GM12864 (cell line): ENCODE data around the gene SSTR3.

Experiments
- DNase-seq: peaks from one replicate; pipeline ENCODE4 v3.0.0-alpha.2; 2011; ENCODE audit warnings: low read depth
- H3K4me3 ChIP-seq: 2 replicates; pipeline ENCODE4 v1.5.1; 2011; ENCODE audit warnings: mild to moderate bottlenecking, low read depth, low read length, control low read depth
- TF ChIP-seq, protein P1 (sequence below): IDR thresholded peaks from 2 replicates; pipeline ENCODE4 v1.5.1; 2011; ENCODE audit warnings: low read depth, mild to moderate bottlenecking, moderate library complexity, low read length, control low read depth, inconsistent platforms; ENCODE audit errors: missing control alignments

The SSTR3 gene

DNA sequence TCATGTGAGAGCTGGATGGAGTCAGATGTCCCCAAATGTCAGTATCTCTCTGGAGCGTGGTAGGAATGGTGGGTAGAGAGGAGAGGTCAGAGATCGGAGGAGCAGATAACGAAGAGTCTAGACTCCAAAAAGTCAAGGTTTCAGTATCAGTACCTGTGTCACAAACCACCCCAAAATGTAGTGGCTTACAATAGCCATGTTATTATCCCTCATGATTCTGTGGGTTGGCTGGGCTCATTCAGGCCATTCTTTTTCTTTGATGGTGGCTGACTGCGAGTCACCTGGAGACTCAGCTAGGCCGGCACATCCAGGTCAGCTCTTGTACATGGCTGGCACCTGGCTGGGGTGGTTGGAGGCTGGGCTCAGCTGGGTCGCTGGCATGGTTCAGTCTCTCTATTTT, 7.3 kb upstream of the SSTR3 start:
- peak overlapping the region; percentile 51 for H3K4me3 ChIP-seq
- DNase-seq, result no peak

DNA sequence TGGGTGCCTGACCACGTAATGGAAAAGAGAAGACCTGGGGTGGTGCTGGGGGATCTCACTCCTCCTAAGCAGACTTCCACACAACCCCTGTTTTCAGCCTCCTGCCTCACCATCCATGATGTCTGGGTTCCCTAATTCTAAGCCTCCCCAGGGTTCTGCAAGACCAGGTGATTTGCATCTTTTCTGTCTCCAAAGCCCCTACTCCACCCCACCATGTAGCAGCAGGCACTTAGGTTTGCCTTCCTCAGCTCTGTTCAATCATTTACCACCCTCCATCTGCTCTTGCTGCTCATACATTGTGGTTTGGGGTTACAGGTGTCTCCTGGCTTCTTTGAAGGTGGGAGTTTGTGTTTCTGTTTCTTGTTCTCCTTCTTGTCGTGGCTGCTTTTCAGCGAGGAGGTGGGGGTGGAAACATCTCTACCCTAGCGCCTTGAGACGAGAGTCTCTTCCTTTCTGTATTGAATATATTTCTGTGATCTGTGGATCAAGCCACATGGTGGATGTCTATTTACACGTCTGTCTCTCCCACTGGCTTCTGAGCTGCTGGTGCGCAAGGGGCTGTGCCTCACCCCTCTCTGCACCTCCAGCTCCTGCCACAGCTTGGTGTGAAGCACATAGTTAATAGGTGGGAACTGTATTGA, 6.6 kb upstream of the SSTR3 start:
- peak; percentile 97 for DNase-seq
- TF ChIP-seq, protein P1, sequence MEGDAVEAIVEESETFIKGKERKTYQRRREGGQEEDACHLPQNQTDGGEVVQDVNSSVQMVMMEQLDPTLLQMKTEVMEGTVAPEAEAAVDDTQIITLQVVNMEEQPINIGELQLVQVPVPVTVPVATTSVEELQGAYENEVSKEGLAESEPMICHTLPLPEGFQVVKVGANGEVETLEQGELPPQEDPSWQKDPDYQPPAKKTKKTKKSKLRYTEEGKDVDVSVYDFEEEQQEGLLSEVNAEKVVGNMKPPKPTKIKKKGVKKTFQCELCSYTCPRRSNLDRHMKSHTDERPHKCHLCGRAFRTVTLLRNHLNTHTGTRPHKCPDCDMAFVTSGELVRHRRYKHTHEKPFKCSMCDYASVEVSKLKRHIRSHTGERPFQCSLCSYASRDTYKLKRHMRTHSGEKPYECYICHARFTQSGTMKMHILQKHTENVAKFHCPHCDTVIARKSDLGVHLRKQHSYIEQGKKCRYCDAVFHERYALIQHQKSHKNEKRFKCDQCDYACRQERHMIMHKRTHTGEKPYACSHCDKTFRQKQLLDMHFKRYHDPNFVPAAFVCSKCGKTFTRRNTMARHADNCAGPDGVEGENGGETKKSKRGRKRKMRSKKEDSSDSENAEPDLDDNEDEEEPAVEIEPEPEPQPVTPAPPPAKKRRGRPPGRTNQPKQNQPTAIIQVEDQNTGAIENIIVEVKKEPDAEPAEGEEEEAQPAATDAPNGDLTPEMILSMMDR, result no peak
- H3K4me3 ChIP-seq, result peak overlapping the region; percentile 51

More for the DNA sequence above, 7.3 kb upstream of the SSTR3 start:
- TF ChIP-seq, protein P1, result no peak

DNA sequence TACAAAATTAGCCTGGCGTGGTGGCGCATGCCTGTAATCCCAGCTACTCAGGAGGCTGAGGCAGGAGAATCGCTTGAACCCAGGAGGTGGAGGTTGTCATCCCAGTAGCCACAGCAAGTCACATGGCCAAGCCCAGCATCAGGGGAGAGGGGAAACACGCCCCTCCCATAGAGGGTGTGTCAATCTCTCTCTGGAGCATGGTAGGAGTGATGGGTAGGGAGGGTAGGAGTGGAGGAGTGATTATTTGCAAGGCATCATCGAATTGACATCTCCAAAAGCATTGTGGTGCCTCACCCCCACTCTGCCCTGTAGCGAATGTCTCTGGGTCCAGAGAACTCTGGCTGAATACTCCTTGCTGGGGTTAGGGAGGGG, 6.1 kb upstream of the SSTR3 start:
- H3K4me3 ChIP-seq, result peak overlapping the region; percentile 37
- TF ChIP-seq, protein P1, result no peak
- no peak for DNase-seq

DNA sequence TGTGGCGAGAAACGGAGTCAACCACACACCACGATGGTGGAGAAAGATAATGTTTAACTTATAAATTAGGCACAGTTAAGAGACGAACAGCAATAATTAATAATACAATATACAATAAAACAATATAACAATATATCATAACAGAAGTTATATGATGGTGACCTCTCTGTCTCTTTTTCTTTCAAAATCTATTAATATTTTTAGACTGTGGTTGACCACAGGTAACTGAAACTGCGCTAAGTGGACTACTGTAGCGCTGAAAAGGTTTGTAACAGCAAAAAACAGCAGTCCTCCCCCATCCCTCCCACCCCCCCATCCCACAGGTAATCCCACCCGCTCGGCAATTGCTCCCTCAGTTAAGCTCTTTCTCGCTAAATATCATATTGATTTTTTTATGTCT, 3.6 kb upstream of the SSTR3 start:
- H3K4me3 ChIP-seq, result no peak overlapping the region
- TF ChIP-seq, protein P1, result no peak

DNA sequence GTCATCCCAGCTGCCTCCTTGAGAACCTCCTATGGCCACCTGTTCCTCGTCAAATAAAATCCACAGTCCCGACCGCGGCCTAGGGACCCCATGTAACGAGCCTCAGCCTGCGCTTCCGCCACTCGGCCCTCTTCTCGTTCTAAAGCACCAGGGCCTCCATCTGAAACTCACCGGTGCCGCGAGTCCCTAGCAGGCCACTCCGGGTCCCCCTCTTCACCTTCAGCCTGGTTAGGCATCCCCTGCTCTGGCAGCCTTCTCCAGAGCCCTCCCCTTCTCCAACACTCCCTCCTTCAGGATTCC, 2.4 kb upstream of the SSTR3 start:
- DNase-seq, result no peak
- TF ChIP-seq, protein P1, result no peak
- H3K4me3 ChIP-seq, result no peak overlapping the region

More for the DNA sequence above, 3.6 kb upstream of the SSTR3 start:
- no peak for DNase-seq

DNA sequence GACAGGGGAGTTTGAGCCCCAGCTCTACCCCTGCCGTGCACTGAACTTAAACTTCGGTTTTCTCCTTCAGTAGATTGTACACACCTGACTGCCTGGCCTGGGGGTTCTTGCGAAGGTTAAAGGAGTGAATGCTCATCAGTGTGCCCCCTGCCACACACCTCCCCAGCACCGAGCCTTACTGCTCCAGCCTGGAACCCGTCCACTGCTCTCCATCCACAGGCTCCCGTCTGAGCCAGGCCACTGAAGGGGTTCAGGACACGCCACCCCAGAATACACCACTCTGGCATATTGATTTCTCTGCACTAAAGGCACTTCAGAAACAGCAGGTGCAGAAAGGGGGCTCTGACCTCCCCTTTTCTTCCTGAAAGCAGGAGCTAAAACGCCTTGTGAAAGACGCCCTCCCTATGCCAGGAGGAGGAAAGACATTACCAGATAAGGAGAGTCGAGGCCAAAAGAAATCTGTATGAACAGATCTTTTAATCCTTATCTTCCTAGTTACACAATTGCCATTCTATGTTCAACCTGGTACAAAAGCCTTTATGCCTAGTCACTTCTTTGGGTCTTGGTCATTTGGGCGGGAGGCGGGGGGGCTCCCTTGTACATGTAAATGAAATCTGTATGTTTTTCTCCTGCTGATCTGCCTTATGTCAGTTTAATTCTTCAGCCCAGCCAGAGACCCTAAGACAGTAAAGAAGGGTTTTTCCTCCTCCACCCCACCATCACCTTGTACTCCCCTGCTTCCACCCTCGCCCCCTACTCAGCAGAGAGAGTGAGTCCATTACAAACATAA, 1.9 kb upstream of the SSTR3 start:
- no peak for DNase-seq
- no peak overlapping the region for H3K4me3 ChIP-seq
- TF ChIP-seq, protein P1, result no peak
